CD14-positive monocyte (primary cell): ENCODE data around the gene DMRTC2. TPM values are rescaled to one million over a fixed set of nuclear protein-coding genes. Genes with fewer than 3 reads are reported as not detected.
A peak's percentile ranks its signal among the peaks of the same experiment; 100 is the strongest.

ENCODE experiments used
- DNase-seq, 3 donors: peaks; one replicate each; pipeline ENCODE4 v3.0.0-alpha.2; 2011 to 2022
- H2AFZ ChIP-seq: 2 replicates; pipeline ENCODE4 v1.6.0; 2012; ENCODE audit warnings: mild to moderate bottlenecking, low read depth, low read length, inconsistent platforms; ENCODE audit not compliant: insufficient read depth, poor library complexity, severe bottlenecking
- H3K27ac ChIP-seq, 2 donors: 1 replicate in 1 of 2; 2 replicates in 1 of 2; pipeline ENCODE4 v1.5.1; 2012 to 2013; ENCODE audit warnings: low read length in 2 of 2, control low read depth in 1 of 2, inconsistent platforms in 1 of 2, low read depth in 1 of 2, mild to moderate bottlenecking in 1 of 2
- H3K27me3 ChIP-seq, 2 donors: one replicate each; pipeline versions ENCODE4 v1.6.0 to v1.6.1; 2011 to 2013; ENCODE audit warnings: low read length in 2 of 2; ENCODE audit not compliant: control insufficient read depth in 2 of 2, insufficient read depth in 2 of 2
- H3K36me3 ChIP-seq, 2 donors: replicated peaks in 1 of 2; 1 replicate in 1 of 2; 2 replicates in 1 of 2; pipeline versions ENCODE4 v1.5.1 to v1.6.1; 2012 to 2013; ENCODE audit warnings: low read length in 2 of 2, control low read depth in 1 of 2, inconsistent platforms in 1 of 2, mild to moderate bottlenecking in 1 of 2; ENCODE audit not compliant: insufficient read depth in 2 of 2, control insufficient read depth in 1 of 2
- H3K4me1 ChIP-seq, 2 donors: 1 replicate in 1 of 2; 2 replicates in 1 of 2; pipeline versions ENCODE4 v1.5.1 to v1.6.1; 2012 to 2013; ENCODE audit warnings: low read length in 2 of 2, control low read depth in 1 of 2, inconsistent platforms in 1 of 2, mild to moderate bottlenecking in 1 of 2, moderate library complexity in 1 of 2; ENCODE audit not compliant: insufficient read depth in 2 of 2, control insufficient read depth in 1 of 2
- H3K4me2 ChIP-seq: replicated peaks from 2 replicates; pipeline ENCODE3; 2012; ENCODE audit warnings: low read length, moderate library complexity, mild to moderate bottlenecking; ENCODE audit not compliant: poor library complexity, severe bottlenecking; ENCODE audit errors: extremely low read depth
- H3K4me3 ChIP-seq, 3 experiments: fragments of 200-600 bp in 1 of 3; sonication (generic) in 1 of 3; replicated peaks in 1 of 3; 1 replicate in 2 of 3; 2 replicates in 1 of 3; pipeline ENCODE4 v1.5.1; 2011 to 2013; ENCODE audit warnings: low read length in 3 of 3, mild to moderate bottlenecking in 3 of 3, control low read depth in 2 of 3, low read depth in 2 of 3, inconsistent platforms in 1 of 3, moderate library complexity in 1 of 3
- H3K79me2 ChIP-seq: 2 replicates; pipeline ENCODE4 v1.6.0; 2012; ENCODE audit warnings: mild to moderate bottlenecking, control low read depth, inconsistent platforms, low read length, moderate library complexity; ENCODE audit not compliant: insufficient read depth
- H3K9ac ChIP-seq: 2 replicates; pipeline ENCODE4 v1.6.0; 2017; ENCODE audit warnings: low read length, mild to moderate bottlenecking; ENCODE audit not compliant: insufficient read depth, poor library complexity, severe bottlenecking
- H3K9me3 ChIP-seq, 2 donors: replicated peaks in 1 of 2; 1 replicate in 1 of 2; 2 replicates in 1 of 2; pipeline versions ENCODE4 v1.5.1 to v1.6.1; 2012 to 2013; ENCODE audit warnings: low read length in 2 of 2, control low read depth in 1 of 2; ENCODE audit not compliant: control insufficient read depth in 1 of 2, insufficient read depth in 1 of 2
- H4K20me1 ChIP-seq: 2 replicates; pipeline ENCODE4 v1.6.0; 2012; ENCODE audit warnings: mild to moderate bottlenecking, low read length, control low read depth, moderate library complexity; ENCODE audit not compliant: insufficient read depth
- H3K27ac Mint-ChIP-seq, 7 donors: one replicate each; pipeline ENCODE4 v1.8.0; 2020; ENCODE audit warnings: mild to moderate bottlenecking in 7 of 7, mixed read lengths in 7 of 7, moderate library complexity in 6 of 7, inconsistent platforms in 2 of 7
- H3K27me3 Mint-ChIP-seq, 3 donors: one replicate each; pipeline ENCODE4 v1.8.0; 2021 to 2022; ENCODE audit warnings: low read depth in 3 of 3, mild to moderate bottlenecking in 3 of 3, mixed read lengths in 3 of 3, moderate library complexity in 3 of 3, inconsistent platforms in 1 of 3
- H3K36me3 Mint-ChIP-seq, 2 donors: one replicate each; pipeline ENCODE4 v1.8.0; 2020; ENCODE audit warnings: mixed read lengths in 2 of 2, inconsistent platforms in 1 of 2, mild to moderate bottlenecking in 1 of 2
- H3K4me1 Mint-ChIP-seq: one replicate; pipeline ENCODE4 v1.8.0; 2020; ENCODE audit warnings: mild to moderate bottlenecking, mixed read lengths
- H3K4me3 Mint-ChIP-seq, 2 donors: one replicate each; pipeline ENCODE4 v1.8.0; 2020; ENCODE audit warnings: mild to moderate bottlenecking in 2 of 2, mixed read lengths in 2 of 2, moderate library complexity in 1 of 2
- H3K9me3 Mint-ChIP-seq, 7 donors: one replicate each; pipeline ENCODE4 v1.8.0; 2020 to 2022; ENCODE audit warnings: mixed read lengths in 7 of 7, mild to moderate bottlenecking in 6 of 7, moderate library complexity in 6 of 7, inconsistent platforms in 2 of 7
- WGBS: methylation state at CpG from one replicate; pipeline ENCODE4 v1.1.5; 2013; ENCODE audit warnings: missing lambda C conversion rate; ENCODE audit not compliant: insufficient coverage; 5-methylcytosine and 5-hydroxymethylcytosine counted together
- intact Hi-C, 2 donors: fragments of 100-400 bp; cut with micrococcal nuclease; formaldehyde crosslinking; loops; one replicate each; pipeline versions ENCODE4 v1.15.0 to v1.15.1; 2023
- polyA plus RNA-seq, 3 donors: library from polyadenylated mRNA; depleted of rRNA in 1 of 3; unstranded in 2 of 3; stranded (reverse) in 1 of 3; fragments of 300-500 nt in 2 of 3; fragments of >200 nt in 1 of 3; fragmentation: Illumina TruSeq in 2 of 3; gene quantifications; 1 replicate in 2 of 3; 2 replicates in 1 of 3; pipeline ENCODE4 v1.2.3, GENCODE V29; 2012 to 2021
- TF ChIP-seq, protein P1 (sequence below): fragments of 200-600 bp; IDR thresholded peaks from one replicate; pipeline ENCODE4 v1.8.0; 2022; ENCODE audit warnings: antibody characterized with exemption, mild to moderate bottlenecking

Gene DMRTC2
- polyA plus RNA-seq, 3 donors: not detected

- Histone ChIP-seq H3K4me3 (no peak overlapping the region), H2AFZ (no peak overlapping the region), H3K36me3 (peaks cover 79 to 92% of the 10 kb centered on the region in 2 donors), H3K27me3 (no peaks in the 10 kb centered on the region), H3K9ac (no peak overlapping the region), H3K79me2 (peaks cover 65% of the 10 kb centered on the region), H3K27ac (no peak overlapping the region), H3K4me2 (no peak overlapping the region), H3K4me1 (no peaks in the 10 kb centered on the region), H4K20me1 (peaks cover 98% of the 10 kb centered on the region), H3K9me3 (no peaks in the 10 kb centered on the region)
- DNase-seq: no peak
- Mint-ChIP-seq H3K4me1 (peaks cover 5% of the 10 kb centered on the region), H3K27me3 (peaks cover 0 to 2% (median 2%) of the 10 kb centered on the region in 3 donors), H3K36me3 (peaks cover 61 to 89% of the 10 kb centered on the region in 2 donors), H3K9me3 (peaks cover 0 to 2% (median 0%) of the 10 kb centered on the region in 7 donors), H3K27ac (peak overlapping the region in 4 of 7 donors; percentile 11 to 90 (median 56)), H3K4me3 (no peak overlapping the region)
- intact Hi-C loops: no loop called here
- TF ChIP-seq, protein P1, sequence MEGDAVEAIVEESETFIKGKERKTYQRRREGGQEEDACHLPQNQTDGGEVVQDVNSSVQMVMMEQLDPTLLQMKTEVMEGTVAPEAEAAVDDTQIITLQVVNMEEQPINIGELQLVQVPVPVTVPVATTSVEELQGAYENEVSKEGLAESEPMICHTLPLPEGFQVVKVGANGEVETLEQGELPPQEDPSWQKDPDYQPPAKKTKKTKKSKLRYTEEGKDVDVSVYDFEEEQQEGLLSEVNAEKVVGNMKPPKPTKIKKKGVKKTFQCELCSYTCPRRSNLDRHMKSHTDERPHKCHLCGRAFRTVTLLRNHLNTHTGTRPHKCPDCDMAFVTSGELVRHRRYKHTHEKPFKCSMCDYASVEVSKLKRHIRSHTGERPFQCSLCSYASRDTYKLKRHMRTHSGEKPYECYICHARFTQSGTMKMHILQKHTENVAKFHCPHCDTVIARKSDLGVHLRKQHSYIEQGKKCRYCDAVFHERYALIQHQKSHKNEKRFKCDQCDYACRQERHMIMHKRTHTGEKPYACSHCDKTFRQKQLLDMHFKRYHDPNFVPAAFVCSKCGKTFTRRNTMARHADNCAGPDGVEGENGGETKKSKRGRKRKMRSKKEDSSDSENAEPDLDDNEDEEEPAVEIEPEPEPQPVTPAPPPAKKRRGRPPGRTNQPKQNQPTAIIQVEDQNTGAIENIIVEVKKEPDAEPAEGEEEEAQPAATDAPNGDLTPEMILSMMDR: no peak
- WGBS: 74% methylated on average over 6 of the region's 6 CpGs
Measured at GRCh38 chr19:41893899-41894298, 49.1 kb downstream of the DMRTC2 start.

- H3K9me3 ChIP-seq: no peaks in the 10 kb centered on the region
- no peak for DNase-seq
- peaks cover 0 to 2% (median 0%) of the 10 kb centered on the region in 7 donors for H3K9me3 Mint-ChIP-seq
- H3K36me3 Mint-ChIP-seq: peaks cover 61 to 89% of the 10 kb centered on the region in 2 donors
- intact Hi-C loops: no loop called here
- no peak overlapping the region for H3K4me3 Mint-ChIP-seq
- WGBS: 89% methylated on average over 11 of the region's 14 CpGs
- no peak overlapping the region for H3K27ac ChIP-seq
- H3K27me3 Mint-ChIP-seq: peaks cover 0 to 2% (median 2%) of the 10 kb centered on the region in 3 donors
- H2AFZ ChIP-seq: no peak overlapping the region
- TF ChIP-seq, protein P1: no peak
- peaks cover 98% of the 10 kb centered on the region for H4K20me1 ChIP-seq
- H3K27ac Mint-ChIP-seq: peak overlapping the region in 1 of 7 donors; percentile 7
- no peak overlapping the region for H3K9ac ChIP-seq
- no peak overlapping the region for H3K4me2 ChIP-seq
- H3K4me3 ChIP-seq: no peak overlapping the region
- no peaks in the 10 kb centered on the region for H3K27me3 ChIP-seq
- H3K4me1 Mint-ChIP-seq: peaks cover 5% of the 10 kb centered on the region
- H3K79me2 ChIP-seq: peaks cover 60% of the 10 kb centered on the region
- H3K36me3 ChIP-seq: peaks cover 78 to 92% of the 10 kb centered on the region in 2 donors
- H3K4me1 ChIP-seq: no peaks in the 10 kb centered on the region
Measured at GRCh38 chr19:41894350-41894749, 49.5 kb downstream of the DMRTC2 start.
